Cardiac muscle cell (in vitro differentiated cells and primary cell): ENCODE measurements around the gene SERINC4. TPM values are rescaled to one million over a fixed set of nuclear protein-coding genes. Genes with fewer than 3 reads are reported as not detected.
"Not testable (repeated sequence)": the region's sequence is repeated elsewhere in the genome, so short reads cannot be mapped to it uniquely, and the experiment has no call there.

Experiments
- DNase-seq, 2 donors: peaks; one replicate each; pipeline versions ENCODE4 v3.0.0 to v3.0.0-alpha.2; 2010 to 2017; ENCODE audit warnings: low read depth in 1 of 2, low spot score in 1 of 2
- H3K27ac ChIP-seq: fragments of 200-600 bp; sonication (generic); 2 replicates; pipeline ENCODE4 v1.5.1; 2016
- H3K27me3 ChIP-seq: fragments of 200-600 bp; sonication (generic); 2 replicates; pipeline ENCODE4 v1.6.0; 2016; ENCODE audit warnings: control low read depth
- H3K36me3 ChIP-seq: fragments of 200-600 bp; sonication (generic); 2 replicates; pipeline ENCODE4 v1.5.1; 2016; ENCODE audit warnings: control low read depth
- H3K4me1 ChIP-seq: fragments of 200-600 bp; sonication (generic); 2 replicates; pipeline ENCODE4 v1.8.1; 2017; ENCODE audit warnings: low read depth, mild to moderate bottlenecking, mixed run types
- H3K4me3 ChIP-seq: fragments of 200-600 bp; sonication (generic); 2 replicates; pipeline ENCODE4 v1.5.1; 2016; ENCODE audit warnings: mild to moderate bottlenecking
- H3K9me3 ChIP-seq: fragments of 200-600 bp; sonication (generic); 2 replicates; pipeline ENCODE4 v1.5.1; 2017; ENCODE audit warnings: low read depth, mild to moderate bottlenecking, control low read depth
- polyA plus RNA-seq: library from polyadenylated mRNA; unstranded; fragments of >200 nt; fragmentation: Nextera tagmentation; extraction: Ambion mirVana; gene quantifications from 2 replicates; pipeline ENCODE4 v1.2.1, GENCODE V29; 2016
- total RNA-seq: library from RNA; depleted of rRNA; stranded (reverse); fragments of >200 nt; gene quantifications from 2 replicates; pipeline ENCODE4 v1.2.3, GENCODE V29; 2016
- TF ChIP-seq, protein P1 (sequence below): IDR thresholded peaks from 2 replicates; pipeline ENCODE4 v1.5.1; 2012; ENCODE audit warnings: low read depth, mild to moderate bottlenecking, low read length

The SERINC4 gene
- total and polyA plus RNA-seq, 2 experiments from 2014 or later = 0.44 to 0.71 TPM

DNA sequence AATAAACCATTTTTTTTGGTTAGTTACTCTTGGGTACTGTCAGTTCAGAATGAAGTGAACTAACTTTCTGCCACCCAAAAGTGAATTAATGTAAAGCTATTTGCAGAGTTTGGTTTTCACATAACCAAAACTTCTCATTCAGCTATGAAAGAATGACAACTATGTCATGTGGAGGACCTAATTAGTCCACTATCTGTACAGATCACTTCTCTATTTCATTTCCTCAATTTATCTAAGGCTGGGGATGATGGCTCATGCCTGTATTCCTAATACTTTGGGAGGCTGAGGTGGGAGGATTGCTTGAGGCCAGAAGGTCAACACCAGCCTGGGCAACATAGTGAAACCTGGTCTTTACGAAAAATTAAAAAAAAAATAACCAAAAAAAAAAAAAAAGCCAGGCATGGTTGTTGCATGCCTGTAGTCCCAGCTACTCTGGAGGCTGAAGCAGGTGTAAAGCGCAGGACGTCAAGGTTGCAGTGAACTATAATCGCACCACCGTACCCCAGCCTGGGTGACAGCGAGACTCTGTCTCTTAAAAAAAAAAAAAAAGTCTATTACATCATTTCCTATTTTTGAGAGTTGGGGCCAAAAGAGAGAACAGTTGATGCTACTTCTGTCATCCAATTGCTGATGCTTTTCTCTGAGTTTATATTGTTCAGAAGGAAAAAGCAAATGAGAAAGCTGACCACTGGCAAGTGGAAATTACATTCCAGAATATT lies 9.1 kb upstream of the SERINC4 start:
- H3K4me3 ChIP-seq = no peak overlapping the region
- H3K9me3 ChIP-seq = no peaks in the 10 kb centered on the region
- DNase-seq = no peak
- TF ChIP-seq, protein P1, sequence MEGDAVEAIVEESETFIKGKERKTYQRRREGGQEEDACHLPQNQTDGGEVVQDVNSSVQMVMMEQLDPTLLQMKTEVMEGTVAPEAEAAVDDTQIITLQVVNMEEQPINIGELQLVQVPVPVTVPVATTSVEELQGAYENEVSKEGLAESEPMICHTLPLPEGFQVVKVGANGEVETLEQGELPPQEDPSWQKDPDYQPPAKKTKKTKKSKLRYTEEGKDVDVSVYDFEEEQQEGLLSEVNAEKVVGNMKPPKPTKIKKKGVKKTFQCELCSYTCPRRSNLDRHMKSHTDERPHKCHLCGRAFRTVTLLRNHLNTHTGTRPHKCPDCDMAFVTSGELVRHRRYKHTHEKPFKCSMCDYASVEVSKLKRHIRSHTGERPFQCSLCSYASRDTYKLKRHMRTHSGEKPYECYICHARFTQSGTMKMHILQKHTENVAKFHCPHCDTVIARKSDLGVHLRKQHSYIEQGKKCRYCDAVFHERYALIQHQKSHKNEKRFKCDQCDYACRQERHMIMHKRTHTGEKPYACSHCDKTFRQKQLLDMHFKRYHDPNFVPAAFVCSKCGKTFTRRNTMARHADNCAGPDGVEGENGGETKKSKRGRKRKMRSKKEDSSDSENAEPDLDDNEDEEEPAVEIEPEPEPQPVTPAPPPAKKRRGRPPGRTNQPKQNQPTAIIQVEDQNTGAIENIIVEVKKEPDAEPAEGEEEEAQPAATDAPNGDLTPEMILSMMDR = no peak
- peaks cover 78% of the 10 kb centered on the region for H3K36me3 ChIP-seq
- no peaks in the 10 kb centered on the region for H3K27me3 ChIP-seq
- H3K4me1 ChIP-seq = no peaks in the 10 kb centered on the region
- H3K27ac ChIP-seq = no peak overlapping the region

DNA sequence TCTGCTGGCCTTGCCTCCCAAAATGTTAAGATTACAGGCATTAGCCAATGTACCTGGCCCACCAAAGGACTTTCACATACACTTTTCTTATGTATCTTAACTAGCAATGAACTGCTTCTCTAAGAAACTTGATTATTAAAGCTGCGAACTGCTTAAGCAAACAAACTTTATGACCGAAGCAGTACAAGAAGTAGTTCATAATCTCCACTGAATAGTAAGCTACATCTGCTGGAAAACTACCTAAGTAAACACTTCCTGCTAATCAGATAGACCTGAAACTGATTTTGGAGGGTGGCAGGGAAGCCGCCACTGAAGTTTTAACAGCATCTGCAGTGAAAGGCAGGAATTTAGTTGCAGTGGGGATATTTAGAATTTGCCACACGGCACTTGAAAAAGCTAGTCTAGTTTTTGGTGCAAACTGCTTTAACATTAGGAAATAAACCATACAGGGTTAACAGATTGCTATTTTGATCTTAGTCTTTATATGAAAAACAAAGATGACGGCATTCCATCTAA lies 8.5 kb upstream of the SERINC4 start:
- no peak for DNase-seq
- no peak overlapping the region for H3K4me3 ChIP-seq
- TF ChIP-seq, protein P1 = no peak
- H3K9me3 ChIP-seq = no peaks in the 10 kb centered on the region
- H3K4me1 ChIP-seq = no peaks in the 10 kb centered on the region
- no peaks in the 10 kb centered on the region for H3K27me3 ChIP-seq
- peaks cover 75% of the 10 kb centered on the region for H3K36me3 ChIP-seq
- H3K27ac ChIP-seq = no peak overlapping the region

DNA sequence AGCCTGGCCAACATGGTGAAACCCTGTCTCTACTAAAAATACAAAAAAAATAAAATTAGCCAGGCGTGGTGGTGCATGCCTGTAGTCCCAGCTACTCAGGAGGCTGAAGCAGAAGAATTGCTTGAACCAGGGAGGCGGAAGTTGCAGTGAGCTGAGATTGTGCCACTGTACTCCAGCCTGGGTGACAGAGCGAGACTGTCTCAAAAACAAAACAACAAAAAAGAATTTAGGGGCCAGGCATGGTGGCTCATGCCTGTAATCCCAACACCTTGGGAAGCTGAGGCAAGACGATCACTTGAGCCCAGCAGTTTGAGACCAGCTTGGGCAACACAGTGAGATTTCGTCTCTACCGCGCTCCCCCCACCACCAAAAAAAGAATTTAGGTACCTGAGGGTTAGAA lies 2.7 kb upstream of the SERINC4 start:
- H3K4me1 ChIP-seq, H3K9me3 ChIP-seq, H3K27ac ChIP-seq, H3K27me3 ChIP-seq, DNase-seq, H3K4me3 ChIP-seq: not testable (repeated sequence)
- peaks cover 40% of the 10 kb centered on the region for H3K36me3 ChIP-seq

DNA sequence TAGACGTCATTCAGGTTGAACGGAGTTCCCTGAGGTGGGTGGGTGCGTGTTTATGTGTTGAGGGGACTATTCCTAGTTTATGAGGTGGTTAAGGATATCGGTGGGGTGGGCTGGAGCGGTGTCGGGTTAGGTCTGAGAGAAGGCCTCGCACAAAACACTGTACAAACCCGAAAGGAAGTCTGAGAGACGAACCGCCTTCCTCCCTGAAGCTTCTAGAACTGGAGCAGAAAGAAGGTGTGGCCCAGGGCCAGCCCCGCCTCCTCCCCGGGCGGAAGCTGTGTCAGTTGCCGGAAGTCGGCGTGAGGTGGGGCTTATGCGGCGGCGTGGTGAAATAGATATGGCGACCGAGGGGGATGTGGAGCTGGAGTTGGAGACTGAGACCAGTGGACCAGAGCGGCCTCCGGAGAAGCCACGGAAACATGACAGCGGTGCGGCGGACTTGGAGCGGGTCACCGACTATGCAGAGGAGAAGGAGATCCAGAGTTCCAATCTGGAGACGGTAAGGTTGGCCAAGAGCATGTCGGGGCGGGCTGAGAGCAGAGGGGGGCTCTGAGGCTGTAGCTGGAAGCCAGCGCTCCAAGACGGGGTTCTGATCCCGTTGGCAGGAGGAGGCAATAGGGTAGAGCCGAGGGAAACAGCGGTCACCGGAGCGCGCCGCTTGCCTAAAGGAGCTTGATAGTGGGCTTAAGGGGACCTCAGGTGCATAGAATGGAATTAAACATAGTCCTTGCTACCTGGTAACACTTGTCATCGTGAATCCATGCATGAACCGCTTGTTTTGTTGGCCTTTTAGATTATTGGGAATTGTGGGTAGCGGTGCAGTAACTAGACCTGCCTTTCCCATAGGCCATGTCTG lies 494 bp upstream of the SERINC4 start, which contains the start of gene HYPK:
TSS of gene HYPK (plus strand) at position 314 of the 856 bp plus-strand sequence. CDS start at position 338, 24 bp downstream.
- Histone ChIP-seq H3K36me3 (peaks cover 28% of the 10 kb centered on the region), H3K27ac (peak within 1 kb of the TSS; percentile 89), H3K4me1 (peaks cover 6% of the 10 kb centered on the region), H3K4me3 (peak within 1 kb of the TSS; percentile 73), H3K27me3 (no peaks in the 10 kb centered on the region), H3K9me3 (no peaks in the 10 kb centered on the region)
- TF ChIP-seq, protein P1 = no peak
- peak; percentile 86 to 93 for DNase-seq

DNA sequence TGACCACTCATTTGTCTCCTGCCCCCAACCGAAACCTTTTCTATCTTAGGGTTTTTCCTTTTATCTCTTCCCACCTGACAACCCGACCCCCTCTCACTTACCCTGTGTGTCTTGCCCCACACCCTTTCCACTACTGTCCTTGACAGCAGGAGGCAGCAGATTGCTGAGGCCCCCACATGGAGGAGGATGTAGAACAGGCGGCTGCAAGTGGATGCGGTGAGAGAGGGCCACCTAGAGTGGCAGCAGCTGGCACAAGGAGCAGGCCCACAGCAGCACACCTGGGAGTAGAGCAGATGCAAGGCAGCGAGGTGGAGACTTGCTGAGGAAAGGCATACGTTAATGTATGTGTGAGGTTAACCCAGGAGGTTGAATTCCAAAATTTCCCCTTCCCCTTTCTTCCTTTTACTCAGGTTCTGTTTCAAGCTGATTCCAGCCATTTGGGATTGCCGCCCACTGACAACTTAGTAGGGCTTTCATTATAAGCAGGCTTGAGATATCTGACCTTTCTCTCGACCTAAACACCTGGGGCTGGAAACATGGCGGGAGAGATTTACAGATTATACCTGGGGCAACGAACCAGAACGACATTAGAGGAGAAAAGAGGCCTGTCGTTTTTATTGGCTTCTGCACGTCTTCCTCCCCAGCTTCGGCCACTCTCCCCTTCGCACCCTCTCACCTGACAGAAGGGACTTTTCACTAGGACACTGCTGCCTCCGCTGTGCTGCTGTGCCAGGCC lies 643 bp downstream of the SERINC4 start:
- Histone ChIP-seq H3K27me3 (no peaks in the 10 kb centered on the region), H3K27ac (peak overlapping the region; percentile 89), H3K4me1 (peaks cover 14% of the 10 kb centered on the region), H3K4me3 (no peak overlapping the region), H3K9me3 (no peaks in the 10 kb centered on the region), H3K36me3 (peaks cover 21% of the 10 kb centered on the region)
- no peak for DNase-seq
- TF ChIP-seq, protein P1 = no peak
